DLD1 (cell line): Measurements from ENCODE around the gene CMTM6.
"Not testable (repeated sequence)": the region's sequence is repeated elsewhere in the genome, so short reads cannot be mapped to it uniquely, and the experiment has no call there.

Experiments used
- in situ Hi-C: cut with HindIII; loops from 2 replicates; pipeline ENCODE4 v1.10.0; 2017; ENCODE audit warnings: low sequenced_read_pairs

The CMTM6 gene

GRCh38 chr3:32469151-32469874, 33.3 kb downstream of the CMTM6 start:
- in situ Hi-C loops = no loop called here

- in situ Hi-C loops = no loop called here
Observed at GRCh38 chr3:32467333-32468070, 35.1 kb downstream of the CMTM6 start.

- in situ Hi-C loops = not testable (repeated sequence)
Observed at GRCh38 chr3:32466808-32467207, 35.8 kb downstream of the CMTM6 start.

- in situ Hi-C loops = not testable (repeated sequence)
Observed at GRCh38 chr3:32464726-32465125, 37.9 kb downstream of the CMTM6 start.

- in situ Hi-C loops = not testable (repeated sequence)
Observed at GRCh38 chr3:32463415-32463814, 39.2 kb downstream of the CMTM6 start.

- in situ Hi-C loops = not testable (repeated sequence)
Observed at GRCh38 chr3:32462191-32462986, 40.3 kb downstream of the CMTM6 start.

- in situ Hi-C loops = not testable (repeated sequence)
Observed at GRCh38 chr3:32460817-32461496, 41.7 kb downstream of the CMTM6 start.

- in situ Hi-C loops = no loop called here
Observed at GRCh38 chr3:32460031-32460749, 42.5 kb downstream of the CMTM6 start.

- in situ Hi-C loops = no loop called here
Observed at GRCh38 chr3:32459450-32459849, 43.2 kb downstream of the CMTM6 start.

GRCh38 chr3:32457971-32458471, 44.6 kb downstream of the CMTM6 start:
- in situ Hi-C loops = no loop called here

GRCh38 chr3:32456429-32457130, 46.1 kb downstream of the CMTM6 start:
- in situ Hi-C loops = no loop called here

- in situ Hi-C loops = no loop called here
Observed at GRCh38 chr3:32455609-32456428, 46.8 kb downstream of the CMTM6 start.

- in situ Hi-C loops = no loop called here
Observed at GRCh38 chr3:32454731-32455608, 47.7 kb downstream of the CMTM6 start.

GRCh38 chr3:32454111-32454510, 48.5 kb downstream of the CMTM6 start:
- in situ Hi-C loops = no loop called here

GRCh38 chr3:32453346-32453745, 49.3 kb downstream of the CMTM6 start:
- in situ Hi-C loops = no loop called here

- in situ Hi-C loops = no loop called here
Observed at GRCh38 chr3:32452009-32452408, 50.6 kb downstream of the CMTM6 start.

GRCh38 chr3:32450992-32451659, 51.5 kb downstream of the CMTM6 start:
- in situ Hi-C loops = no loop called here
